Endodermal cell (in vitro differentiated cells): Measurements from ENCODE around the gene MYO1H. TPM values are rescaled to one million over a fixed set of nuclear protein-coding genes. Genes with fewer than 3 reads are reported as not detected.

Experiments used
- DNase-seq: peaks from one replicate; pipeline ENCODE4 v3.0.0-alpha.2; 2017
- H3K27ac ChIP-seq: 2 replicates; pipeline ENCODE4 v1.5.1; 2013; ENCODE audit warnings: mild to moderate bottlenecking, low read depth, low read length, moderate library complexity
- H3K27me3 ChIP-seq: 2 replicates; pipeline ENCODE4 v1.6.1; 2013; ENCODE audit warnings: mild to moderate bottlenecking, low read length, moderate library complexity; ENCODE audit not compliant: insufficient read depth, control insufficient read depth, poor library complexity, severe bottlenecking
- H3K36me3 ChIP-seq: 2 replicates; pipeline ENCODE4 v1.7.0; 2013; ENCODE audit warnings: mild to moderate bottlenecking, low read length, moderate library complexity; ENCODE audit not compliant: control insufficient read depth, insufficient read depth
- H3K4me1 ChIP-seq: one replicate; pipeline ENCODE4 v1.7.0; 2013; ENCODE audit warnings: low read length; ENCODE audit not compliant: control insufficient read depth, insufficient read depth
- H3K4me3 ChIP-seq: 2 replicates; pipeline ENCODE4 v1.5.1; 2013; ENCODE audit warnings: mild to moderate bottlenecking, low read length, moderate library complexity
- H3K9ac ChIP-seq: 2 replicates; pipeline ENCODE4 v1.6.1; 2013; ENCODE audit warnings: mild to moderate bottlenecking, low read length, moderate library complexity; ENCODE audit not compliant: poor library complexity, severe bottlenecking; ENCODE audit errors: extremely low read depth
- H3K9me3 ChIP-seq: 2 replicates; pipeline ENCODE4 v1.6.1; 2013; ENCODE audit warnings: mild to moderate bottlenecking, low read length, moderate library complexity; ENCODE audit not compliant: control insufficient read depth
- H3K27ac Mint-ChIP-seq: 2 replicates; pipeline ENCODE4 v1.8.0; 2020; ENCODE audit warnings: mixed read lengths
- H3K27me3 Mint-ChIP-seq: 2 replicates; pipeline ENCODE4 v1.8.0; 2021; ENCODE audit warnings: mild to moderate bottlenecking, mixed read lengths; ENCODE audit not compliant: insufficient read depth
- H3K36me3 Mint-ChIP-seq: 2 replicates; pipeline ENCODE4 v1.8.0; 2020; ENCODE audit warnings: low read depth, mixed read lengths
- H3K4me1 Mint-ChIP-seq: 2 replicates; pipeline ENCODE4 v1.8.0; 2020; ENCODE audit warnings: mixed read lengths
- H3K4me3 Mint-ChIP-seq: 2 replicates; pipeline ENCODE4 v1.8.0; 2020; ENCODE audit warnings: mild to moderate bottlenecking, moderate library complexity, mixed read lengths
- H3K9me3 Mint-ChIP-seq: 2 replicates; pipeline ENCODE4 v1.8.0; 2020; ENCODE audit warnings: mild to moderate bottlenecking, mixed read lengths
- WGBS, 2 experiments: methylation state at CpG; one replicate each; pipeline versions ENCODE4 v1.1.5 to v1.1.7; 2013; ENCODE audit warnings: missing lambda C conversion rate in 2 of 2, mixed read lengths in 1 of 2; ENCODE audit not compliant: insufficient coverage in 1 of 2, insufficient read length in 1 of 2; 5-methylcytosine and 5-hydroxymethylcytosine counted together
- total RNA-seq, 2 donors: library from RNA; stranded (reverse); fragmentation: NEBNext Ultra II Directional in 1 of 2; extraction: Animal tissue kit (Norgen Biotek cat#: 25700) in 1 of 2; gene quantifications; 2 replicates in 1 of 2; 3 replicates in 1 of 2; pipeline ENCODE4 v1.2.1, GENCODE V29; 2021
- TF ChIP-seq, protein P1 (sequence below): fragments of 200-600 bp; sonication (generic); conservative IDR thresholded peaks from 2 replicates; pipeline ENCODE4 v1.5.0; 2021; ENCODE audit warnings: antibody characterized with exemption, mild to moderate bottlenecking

Gene MYO1H
- total RNA-seq, 2 donors from 2014 or later = not detected

DNA sequence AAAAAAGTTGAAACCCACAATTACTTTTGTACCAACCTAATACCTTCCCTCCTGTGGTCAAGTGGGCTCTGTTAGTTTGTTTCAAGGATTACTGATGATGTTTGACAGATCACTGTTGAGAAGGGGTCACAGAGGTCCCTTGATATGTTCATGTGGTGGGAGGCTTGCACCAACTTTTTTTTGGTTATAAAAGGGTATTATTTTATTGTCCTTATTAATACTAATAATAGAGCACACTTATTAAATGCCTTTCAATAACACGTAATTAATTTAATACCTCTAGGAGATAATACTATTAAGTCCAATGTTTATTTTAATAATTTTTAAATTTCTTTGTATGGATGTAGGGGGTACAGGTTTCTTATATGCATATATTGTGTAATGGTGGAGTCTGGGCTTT lies 134.2 kb downstream of the MYO1H start:
- no peak for DNase-seq
- H3K9me3 Mint-ChIP-seq = no peaks in the 10 kb centered on the region
- WGBS, 2 experiments = no CpG with 5 or more reads among the region's 1 CpG
- Histone ChIP-seq H3K36me3 (peaks cover 38% of the 10 kb centered on the region), H3K27ac (no peak overlapping the region), H3K9ac (no peak overlapping the region), H3K9me3 (no peaks in the 10 kb centered on the region), H3K27me3 (no peaks in the 10 kb centered on the region), H3K4me1 (no peaks in the 10 kb centered on the region), H3K4me3 (no peak overlapping the region)
- TF ChIP-seq, protein P1, sequence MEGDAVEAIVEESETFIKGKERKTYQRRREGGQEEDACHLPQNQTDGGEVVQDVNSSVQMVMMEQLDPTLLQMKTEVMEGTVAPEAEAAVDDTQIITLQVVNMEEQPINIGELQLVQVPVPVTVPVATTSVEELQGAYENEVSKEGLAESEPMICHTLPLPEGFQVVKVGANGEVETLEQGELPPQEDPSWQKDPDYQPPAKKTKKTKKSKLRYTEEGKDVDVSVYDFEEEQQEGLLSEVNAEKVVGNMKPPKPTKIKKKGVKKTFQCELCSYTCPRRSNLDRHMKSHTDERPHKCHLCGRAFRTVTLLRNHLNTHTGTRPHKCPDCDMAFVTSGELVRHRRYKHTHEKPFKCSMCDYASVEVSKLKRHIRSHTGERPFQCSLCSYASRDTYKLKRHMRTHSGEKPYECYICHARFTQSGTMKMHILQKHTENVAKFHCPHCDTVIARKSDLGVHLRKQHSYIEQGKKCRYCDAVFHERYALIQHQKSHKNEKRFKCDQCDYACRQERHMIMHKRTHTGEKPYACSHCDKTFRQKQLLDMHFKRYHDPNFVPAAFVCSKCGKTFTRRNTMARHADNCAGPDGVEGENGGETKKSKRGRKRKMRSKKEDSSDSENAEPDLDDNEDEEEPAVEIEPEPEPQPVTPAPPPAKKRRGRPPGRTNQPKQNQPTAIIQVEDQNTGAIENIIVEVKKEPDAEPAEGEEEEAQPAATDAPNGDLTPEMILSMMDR = no peak
- H3K27ac Mint-ChIP-seq = no peak overlapping the region
- H3K27me3 Mint-ChIP-seq = no peaks in the 10 kb centered on the region
- H3K4me1 Mint-ChIP-seq = peaks cover 4% of the 10 kb centered on the region
- peaks cover 24% of the 10 kb centered on the region for H3K36me3 Mint-ChIP-seq
- H3K4me3 Mint-ChIP-seq = no peak overlapping the region

DNA sequence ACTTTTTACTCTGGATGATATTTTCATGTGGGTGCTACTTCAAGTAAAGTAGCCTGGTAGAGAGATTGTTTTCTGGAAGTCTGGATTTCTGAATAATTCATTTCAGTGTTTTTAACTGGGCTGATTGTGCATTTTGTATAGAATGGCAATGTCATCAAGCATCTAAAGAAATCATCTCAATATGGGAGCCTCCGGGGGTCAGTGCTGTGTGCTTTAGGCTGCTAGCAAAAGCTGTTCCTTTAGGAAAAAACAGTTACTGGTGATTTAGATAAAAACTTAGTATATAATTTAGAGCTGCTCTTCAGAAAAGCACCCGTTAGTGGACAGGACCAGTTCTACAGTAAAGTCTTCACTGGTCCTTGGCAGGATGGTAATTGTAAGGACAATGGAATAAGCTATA lies 134.8 kb downstream of the MYO1H start:
- TF ChIP-seq, protein P1 = no peak
- H3K9ac ChIP-seq = no peak overlapping the region
- H3K27ac Mint-ChIP-seq = no peak overlapping the region
- H3K4me1 Mint-ChIP-seq = peaks cover 4% of the 10 kb centered on the region
- H3K4me3 Mint-ChIP-seq = no peak overlapping the region
- DNase-seq = no peak
- no peak overlapping the region for H3K27ac ChIP-seq
- no peaks in the 10 kb centered on the region for H3K9me3 Mint-ChIP-seq
- no peaks in the 10 kb centered on the region for H3K27me3 Mint-ChIP-seq
- no peaks in the 10 kb centered on the region for H3K9me3 ChIP-seq
- peaks cover 30% of the 10 kb centered on the region for H3K36me3 Mint-ChIP-seq
- no peaks in the 10 kb centered on the region for H3K4me1 ChIP-seq
- WGBS, 2 experiments = 95% methylated on average over 2 of the region's 2 CpGs; no CpG with 5 or more reads in 1 of the 2 experiments
- no peak overlapping the region for H3K4me3 ChIP-seq
- H3K27me3 ChIP-seq = no peaks in the 10 kb centered on the region
- peaks cover 44% of the 10 kb centered on the region for H3K36me3 ChIP-seq

DNA sequence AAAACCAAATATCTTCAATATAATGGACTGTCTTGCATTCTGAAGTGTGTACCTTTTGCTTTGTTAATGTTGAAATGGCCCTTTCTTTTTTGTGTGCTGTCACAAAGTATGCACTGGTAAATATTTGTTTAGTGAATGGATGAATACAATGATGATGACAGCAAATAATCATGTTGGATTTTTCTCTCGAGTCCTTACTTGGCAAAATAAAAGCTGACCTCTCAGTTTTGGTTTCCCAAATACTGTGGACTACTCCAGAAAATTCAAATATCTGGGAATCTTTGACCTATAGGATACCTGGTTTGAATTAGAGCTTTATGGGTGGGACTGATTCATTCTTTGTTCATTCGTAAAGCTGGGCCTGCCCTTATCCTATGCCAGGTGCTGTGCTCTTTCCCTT lies 135.2 kb downstream of the MYO1H start:
- no peak overlapping the region for H3K4me3 Mint-ChIP-seq
- no peaks in the 10 kb centered on the region for H3K4me1 ChIP-seq
- H3K27ac Mint-ChIP-seq = no peak overlapping the region
- no peaks in the 10 kb centered on the region for H3K27me3 ChIP-seq
- H3K4me1 Mint-ChIP-seq = peaks cover 4% of the 10 kb centered on the region
- no peaks in the 10 kb centered on the region for H3K9me3 Mint-ChIP-seq
- no peaks in the 10 kb centered on the region for H3K27me3 Mint-ChIP-seq
- no peak for DNase-seq
- peaks cover 48% of the 10 kb centered on the region for H3K36me3 ChIP-seq
- peaks cover 34% of the 10 kb centered on the region for H3K36me3 Mint-ChIP-seq
- no peak overlapping the region for H3K4me3 ChIP-seq
- no peak overlapping the region for H3K9ac ChIP-seq
- H3K27ac ChIP-seq = no peak overlapping the region
- 89 to 95% methylated on average over 2 of the region's 2 CpGs for WGBS, 2 experiments
- H3K9me3 ChIP-seq = no peaks in the 10 kb centered on the region
- TF ChIP-seq, protein P1 = no peak
